Esophagus muscularis mucosa (tissue), 3 donors: Measurements from ENCODE around the gene NIT2.

Source experiments
- CTCF ChIP-seq, 3 experiments: fragments of 200-600 bp in 2 of 3; fragments of 450-650 bp in 1 of 3; sonication (generic) in 2 of 3; IDR thresholded peaks; one replicate each; pipeline ENCODE4 v1.5.1; 2017 to 2019; ENCODE audit warnings: antibody characterized with exemption in 3 of 3, mild to moderate bottlenecking in 2 of 3, moderate library complexity in 1 of 3
- POLR2A ChIP-seq: fragments of 450-650 bp; IDR thresholded peaks from one replicate; pipeline ENCODE4 v1.6.1; 2017; ENCODE audit warnings: antibody characterized with exemption, moderate library complexity, mild to moderate bottlenecking, low read depth
- POLR2AphosphoS5 ChIP-seq, 2 donors: sonication (generic); formaldehyde crosslinking; IDR thresholded peaks; one replicate each; pipeline ENCODE4 v1.6.1; 2017; ENCODE audit warnings: antibody characterized with exemption in 2 of 2

GRCh38 chr3:100359035-100359434, 24.5 kb downstream of the NIT2 start:
- TF ChIP-seq POLR2A (no peak), CTCF (IDR thresholded peaks at IDR 0.05) (no peak), POLR2AphosphoS5 (IDR thresholded peaks at IDR 0.05) (no peak)
